RWPE2 (cell line): ENCODE results near the gene EFEMP2.

Experiments
- ATAC-seq: fragments of 200-7000 bp; cut with Tn5 transposase; 3 replicates; pipeline ENCODE4 v1.9.1; 2021; ENCODE audit warnings: low read depth
- DNase-seq: peaks from one replicate; pipeline ENCODE4 v3.0.0-alpha.2; 2020; ENCODE audit warnings: low spot score
- H3K27ac ChIP-seq: fragments of 450-650 bp; 2 replicates; pipeline ENCODE4 v1.5.1; 2017; ENCODE audit warnings: mild to moderate bottlenecking; ENCODE audit not compliant: poor library complexity, severe bottlenecking
- H3K27me3 ChIP-seq: fragments of 250-450 bp; sonication (Bioruptor Pico); 2 replicates; pipeline ENCODE4 v1.5.1; 2021; ENCODE audit warnings: mild to moderate bottlenecking, moderate library complexity; ENCODE audit not compliant: insufficient read depth, poor library complexity, severe bottlenecking
- H3K36me3 ChIP-seq: fragments of 250-450 bp; sonication (Bioruptor Pico); 2 replicates; pipeline ENCODE4 v1.5.1; 2020; ENCODE audit warnings: low read depth, mild to moderate bottlenecking, moderate library complexity
- H3K4me1 ChIP-seq: fragments of 250-450 bp; sonication (Bioruptor Pico); 2 replicates; pipeline ENCODE4 v1.5.1; 2021; ENCODE audit warnings: mild to moderate bottlenecking, moderate library complexity; ENCODE audit not compliant: insufficient read depth, poor library complexity, severe bottlenecking
- H3K4me3 ChIP-seq: fragments of 250-450 bp; sonication (Bioruptor Pico); 2 replicates; pipeline ENCODE4 v1.5.1; 2021; ENCODE audit warnings: mild to moderate bottlenecking, moderate library complexity; ENCODE audit not compliant: severe bottlenecking
- H3K9me3 ChIP-seq: fragments of 250-450 bp; sonication (Bioruptor Pico); 2 replicates; pipeline ENCODE4 v1.5.1; 2021; ENCODE audit warnings: mild to moderate bottlenecking, moderate library complexity; ENCODE audit not compliant: severe bottlenecking
- CTCF ChIP-seq: fragments of 450-650 bp; IDR thresholded peaks from one replicate; pipeline ENCODE4 v1.5.1; 2017; ENCODE audit warnings: mild to moderate bottlenecking, moderate library complexity; ENCODE audit not compliant: poor library complexity, severe bottlenecking

EFEMP2 gene

GRCh38 chr11:65888163-65888814 is 15.7 kb upstream of the EFEMP2 start, which contains the start of gene FIBP:
FIBP (minus strand) TSS chr11:65888471; CDS start chr11:65888418, 53 bp downstream.
- H3K4me1 ChIP-seq = peaks cover 10% of the 10 kb centered on the region

GRCh38 chr11:65887723-65888162 is 15.1 kb upstream of the EFEMP2 start:
- no peaks in the 10 kb centered on the region for H3K27me3 ChIP-seq
- ATAC-seq (no peak), DNase-seq (no peak)
- H3K4me1 ChIP-seq = peaks cover 10% of the 10 kb centered on the region
- H3K36me3 ChIP-seq = peaks cover 44% of the 10 kb centered on the region
- TF ChIP-seq CTCF = no peak
- no peaks in the 10 kb centered on the region for H3K9me3 ChIP-seq
- H3K4me3 ChIP-seq = peak overlapping the region; percentile 45
- peak overlapping the region; percentile 96 for H3K27ac ChIP-seq

More at GRCh38 chr11:65888163-65888814, 15.7 kb upstream of the EFEMP2 start, which contains the start of gene FIBP:
- peak; percentile 98 for DNase-seq
- Histone ChIP-seq H3K9me3 (no peaks in the 10 kb centered on the region), H3K27me3 (no peaks in the 10 kb centered on the region), H3K36me3 (peaks cover 44% of the 10 kb centered on the region), H3K27ac (peak within 1 kb of the TSS; percentile 96), H3K4me3 (peak within 1 kb of the TSS; percentile 45)
- TF ChIP-seq CTCF = peak; percentile 93
- peak; percentile 57 for ATAC-seq

- Histone ChIP-seq H3K9me3 (no peaks in the 10 kb centered on the region), H3K36me3 (peaks cover 42% of the 10 kb centered on the region), H3K4me1 (peaks cover 10% of the 10 kb centered on the region), H3K4me3 (peak overlapping the region; percentile 45), H3K27me3 (no peaks in the 10 kb centered on the region), H3K27ac (peak overlapping the region; percentile 96)
- ATAC-seq (no peak), DNase-seq (no peak)
- TF ChIP-seq CTCF = no peak
Measured at GRCh38 chr11:65886826-65887722, 14.5 kb upstream of the EFEMP2 start.

- no peaks in the 10 kb centered on the region for H3K27me3 ChIP-seq
- H3K4me1 ChIP-seq = peaks cover 10% of the 10 kb centered on the region
- ATAC-seq = no peak
- no peak for DNase-seq
- no peaks in the 10 kb centered on the region for H3K9me3 ChIP-seq
- no peak overlapping the region for H3K4me3 ChIP-seq
- peaks cover 38% of the 10 kb centered on the region for H3K36me3 ChIP-seq
- peak overlapping the region; percentile 96 for H3K27ac ChIP-seq
- TF ChIP-seq CTCF = no peak
Measured at GRCh38 chr11:65885808-65886536, 13.4 kb upstream of the EFEMP2 start.
